ENCODE data around the gene THBS2.
"Not testable (repeated sequence)": the region's sequence is repeated elsewhere in the genome, so short reads cannot be mapped to it uniquely, and the experiment has no call there.

Gene THBS2

GRCh38 chr6:169205176-169206160 lies 48.2 kb downstream of the THBS2 start:
- DNase-seq, result no peak

- no peak for DNase-seq
These were observed 49.5 kb downstream of the THBS2 start for GRCh38 chr6:169204167-169204566.

- DNase-seq, result no peak
These were observed 51.7 kb downstream of the THBS2 start for GRCh38 chr6:169201985-169202384.

GRCh38 chr6:169200893-169201514 lies 52.6 kb downstream of the THBS2 start:
- no peak for DNase-seq

GRCh38 chr6:169199625-169200335 lies 53.9 kb downstream of the THBS2 start:
- DNase-seq, result no peak

GRCh38 chr6:169198885-169199284 lies 54.8 kb downstream of the THBS2 start:
- no peak for DNase-seq

GRCh38 chr6:169197929-169198328 lies 55.7 kb downstream of the THBS2 start:
- DNase-seq, result not testable (repeated sequence)

- DNase-seq, result not testable (repeated sequence)
These were observed 57.4 kb downstream of the THBS2 start for GRCh38 chr6:169196279-169196678.

GRCh38 chr6:169194737-169195136 lies 58.9 kb downstream of the THBS2 start:
- DNase-seq, result no peak

- DNase-seq, result no peak
These were observed 62.7 kb downstream of the THBS2 start for GRCh38 chr6:169190970-169191369.

- no peak for DNase-seq
These were observed 63.5 kb downstream of the THBS2 start for GRCh38 chr6:169190144-169190584.

- DNase-seq, result no peak
These were observed 64.0 kb downstream of the THBS2 start for GRCh38 chr6:169189686-169190085.

- DNase-seq, result no peak
These were observed 64.5 kb downstream of the THBS2 start for GRCh38 chr6:169189182-169189581.

- peak in 1 of 3 donors; percentile 4 for DNase-seq
These were observed 65.2 kb downstream of the THBS2 start for GRCh38 chr6:169188475-169188874.

- DNase-seq, result no peak
These were observed 65.6 kb downstream of the THBS2 start for GRCh38 chr6:169188051-169188470.

GRCh38 chr6:169186496-169187169 lies 67.0 kb downstream of the THBS2 start:
- DNase-seq, result no peak

- no peak for DNase-seq
These were observed 67.8 kb downstream of the THBS2 start for GRCh38 chr6:169185692-169186485.

- DNase-seq, result no peak
These were observed 68.6 kb downstream of the THBS2 start for GRCh38 chr6:169185011-169185521.

GRCh38 chr6:169184419-169184818 lies 69.2 kb downstream of the THBS2 start:
- DNase-seq, result no peak

- no peak for DNase-seq
These were observed 70.4 kb downstream of the THBS2 start for GRCh38 chr6:169183233-169183632.

- DNase-seq, result not testable (repeated sequence)
These were observed 73.8 kb downstream of the THBS2 start for GRCh38 chr6:169179831-169180230.

All from suppressor macrophage treated with lipopolysaccharide for 1 hour (primary cell).